Stimulated activated CD8-positive, alpha-beta memory T cell treated with anti-CD3 and anti-CD28 coated beads, Interleukin-15, amount 100 ng/mL, for 24 hours (primary cell): ENCODE data around the gene MAP7.

Experiments used
- DNase-seq: peaks from one replicate; pipeline ENCODE4 v3.0.0-alpha.2; 2020; ENCODE audit warnings: low read depth

Gene MAP7

DNA sequence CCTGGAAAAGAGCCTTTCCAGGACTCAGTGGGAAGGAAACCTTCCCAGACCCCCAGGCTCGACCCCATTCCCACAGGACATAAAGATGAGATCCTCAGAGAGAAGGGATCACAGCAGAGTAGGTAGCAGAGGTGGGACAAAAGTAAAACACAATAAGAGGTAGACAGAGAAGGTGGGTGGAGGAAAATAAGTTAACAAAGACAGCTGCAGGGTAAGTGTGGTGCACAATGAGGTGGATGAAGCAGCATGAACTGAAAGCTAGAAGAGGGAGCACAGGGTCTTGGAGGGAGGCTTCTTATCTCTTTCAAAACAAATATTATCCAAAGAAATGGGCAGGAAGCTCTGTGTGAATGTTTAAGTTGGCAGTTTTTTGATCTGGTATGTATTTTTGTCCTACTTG is 14.0 kb upstream of the MAP7 start:
- no peak for DNase-seq

DNA sequence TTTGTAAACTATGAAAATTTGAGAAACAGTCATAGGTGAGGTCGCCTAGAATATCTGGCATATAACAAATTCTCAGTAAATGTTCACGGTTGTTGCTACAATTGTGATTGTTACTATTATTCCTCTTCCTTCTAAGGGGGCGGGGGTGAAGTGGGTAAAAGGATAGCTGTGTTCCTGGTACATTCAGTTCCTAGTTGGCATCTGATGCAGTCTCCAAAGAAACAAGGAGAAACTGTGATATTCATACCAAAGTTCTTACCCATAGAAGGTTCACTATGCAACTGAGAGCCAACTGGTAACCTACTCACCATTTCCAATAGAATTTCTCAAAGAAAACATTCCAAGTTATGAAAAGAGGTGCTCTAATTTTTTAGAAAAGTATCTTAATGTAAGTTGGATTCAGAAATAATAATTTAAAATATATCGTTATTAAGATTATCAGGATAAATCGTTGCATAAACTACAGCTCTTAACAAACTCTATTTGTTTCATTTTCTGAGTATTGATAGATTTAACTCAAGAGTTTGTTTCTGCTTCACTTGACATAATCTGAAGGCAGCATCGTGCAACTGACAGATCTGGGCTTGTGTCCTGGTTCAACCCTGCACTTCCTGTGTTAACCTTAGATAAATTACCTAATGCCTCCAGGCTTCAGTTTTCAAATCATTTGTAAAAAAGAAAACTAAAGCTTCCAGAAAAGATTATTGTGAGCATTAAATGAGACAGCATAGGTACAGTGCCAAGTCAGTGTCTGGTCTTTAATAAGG is 13.3 kb upstream of the MAP7 start:
- no peak for DNase-seq

DNA sequence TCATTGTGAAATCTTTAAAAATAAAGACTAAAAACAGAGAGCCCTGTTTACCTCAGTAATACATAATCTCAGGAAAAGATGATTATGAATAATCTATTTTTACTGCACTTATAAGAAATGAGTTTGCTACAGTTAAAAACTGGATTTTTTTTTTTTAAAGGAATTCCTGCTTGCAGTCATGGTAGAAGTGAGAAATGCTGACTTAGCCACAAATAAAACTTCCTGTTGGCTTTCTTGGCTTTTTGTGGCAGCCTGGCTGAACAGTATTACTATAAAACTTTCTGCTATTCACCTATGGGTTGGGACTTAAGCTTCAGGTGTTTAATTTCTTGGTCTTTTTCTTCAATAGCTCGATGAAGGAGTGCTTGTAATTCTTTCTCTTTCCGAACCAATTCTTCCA is 12.0 kb upstream of the MAP7 start:
- no peak for DNase-seq

DNA sequence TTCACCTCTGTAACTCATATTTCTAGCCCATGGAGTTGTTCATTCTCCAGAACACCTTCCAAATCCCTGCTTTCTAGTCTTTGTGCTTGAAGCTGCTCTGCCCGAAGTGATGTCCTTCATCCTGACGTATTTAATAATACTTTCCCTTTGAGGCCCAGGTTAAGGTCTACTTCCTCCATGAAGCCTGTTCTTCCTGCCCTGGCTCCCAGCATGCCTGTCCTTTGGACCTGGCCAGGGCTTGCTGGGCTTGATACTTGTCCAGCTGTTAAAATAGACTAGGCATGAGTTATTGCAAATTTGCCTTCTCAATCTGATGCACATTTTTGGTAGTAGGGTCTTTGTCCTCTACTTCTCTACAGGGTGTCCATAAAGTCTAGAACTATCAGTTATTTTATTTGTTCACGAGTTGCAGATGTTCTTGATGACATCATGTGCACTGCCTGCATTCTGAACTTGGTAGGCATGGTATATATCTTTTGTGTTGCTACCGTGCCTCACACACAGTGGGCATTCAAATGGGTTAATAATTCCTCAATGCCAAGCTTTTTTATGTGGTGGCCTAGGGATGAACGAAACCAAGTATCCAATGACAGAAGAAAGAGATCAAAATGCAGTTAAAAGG is 3.1 kb upstream of the MAP7 start:
- DNase-seq: no peak

DNA sequence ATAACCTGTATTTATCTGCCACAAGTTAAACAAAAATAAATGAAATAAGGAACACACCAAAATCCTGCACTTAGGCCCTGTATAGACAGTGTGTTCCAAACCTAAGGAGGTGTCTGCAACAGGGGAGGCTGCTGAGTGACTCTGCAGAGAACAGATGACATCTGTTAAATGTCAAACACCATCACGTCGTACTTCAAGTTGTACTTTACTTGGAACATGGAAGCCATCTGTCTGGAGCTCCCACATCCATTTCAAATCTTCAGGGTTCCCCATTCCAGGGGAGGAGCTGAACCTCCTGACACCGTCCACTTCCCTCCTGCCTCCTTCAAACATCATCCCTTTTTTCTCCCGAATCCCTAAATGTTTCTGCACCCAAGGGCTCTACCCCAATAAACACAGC is 1.8 kb upstream of the MAP7 start:
- DNase-seq: no peak

DNA sequence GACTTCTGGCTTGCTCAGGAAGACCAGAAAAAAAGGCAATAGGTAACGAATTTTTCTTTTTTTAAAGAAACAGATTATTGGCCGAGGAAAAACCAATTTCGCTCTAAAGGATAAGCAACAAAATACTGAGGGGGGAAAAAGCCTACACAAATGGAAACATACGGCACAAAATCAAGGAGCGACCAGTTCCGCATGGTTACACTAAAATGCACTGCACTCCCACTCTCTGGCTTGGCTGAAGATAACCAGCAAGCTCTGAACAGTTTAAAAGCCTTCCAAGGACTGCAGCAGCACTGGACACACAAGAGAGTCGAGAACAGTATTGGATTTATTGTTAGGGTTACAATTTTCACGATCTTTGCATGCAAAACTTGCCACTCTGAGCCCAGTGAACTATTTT is 881 bp upstream of the MAP7 start:
- no peak for DNase-seq

DNA sequence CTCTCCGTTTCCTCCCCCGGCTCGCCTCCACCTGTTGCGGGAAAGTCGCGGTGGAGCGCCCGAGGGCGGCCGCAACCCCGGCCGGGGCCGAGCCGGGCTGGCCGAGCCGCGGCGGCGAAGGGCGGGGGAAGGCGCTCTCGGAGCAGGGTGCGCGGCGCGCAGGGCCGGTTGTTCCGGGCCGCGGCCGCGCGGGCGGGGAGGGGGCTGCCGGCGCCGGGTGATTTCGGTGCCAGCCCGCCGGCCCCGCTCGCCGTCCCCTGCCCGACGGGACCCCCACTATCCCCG is 235 bp downstream of the MAP7 start:
- peak; percentile 3 for DNase-seq

DNA sequence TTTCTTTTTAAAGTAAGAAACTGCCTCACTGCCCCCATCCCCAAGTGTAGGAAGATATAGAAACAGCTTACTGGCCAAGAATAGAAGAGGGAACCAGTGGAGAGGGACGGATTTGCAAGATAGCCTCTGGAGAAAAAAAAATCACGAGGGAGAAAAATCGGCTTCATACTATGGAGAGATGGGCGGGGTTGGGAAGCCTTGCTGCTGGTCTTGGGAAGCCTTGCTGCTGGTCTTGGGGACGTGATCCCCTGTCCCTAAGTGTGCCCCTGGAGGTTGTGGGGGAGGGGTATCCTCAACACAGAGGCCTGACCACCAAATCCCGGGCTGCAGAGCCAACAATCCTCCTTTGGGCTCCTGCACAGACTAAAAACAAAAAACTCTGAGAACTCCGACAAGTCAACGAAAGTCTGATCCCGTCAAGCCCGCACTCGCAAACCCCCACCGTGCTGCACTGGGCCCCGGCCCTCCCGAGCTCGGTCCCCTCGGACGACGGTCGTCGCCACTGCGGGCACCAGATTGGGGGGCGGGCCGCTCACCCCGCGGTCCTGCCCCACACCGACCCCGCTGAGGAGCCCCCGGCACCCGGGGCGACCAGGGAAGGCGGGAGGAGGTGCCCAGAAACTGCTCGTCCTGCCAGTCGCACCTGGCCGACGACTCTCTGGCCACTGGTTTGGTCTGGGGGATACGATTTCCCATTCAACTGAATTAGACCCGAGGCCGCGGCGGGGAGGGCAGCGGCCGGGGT is 750 bp downstream of the MAP7 start:
- no peak for DNase-seq

DNA sequence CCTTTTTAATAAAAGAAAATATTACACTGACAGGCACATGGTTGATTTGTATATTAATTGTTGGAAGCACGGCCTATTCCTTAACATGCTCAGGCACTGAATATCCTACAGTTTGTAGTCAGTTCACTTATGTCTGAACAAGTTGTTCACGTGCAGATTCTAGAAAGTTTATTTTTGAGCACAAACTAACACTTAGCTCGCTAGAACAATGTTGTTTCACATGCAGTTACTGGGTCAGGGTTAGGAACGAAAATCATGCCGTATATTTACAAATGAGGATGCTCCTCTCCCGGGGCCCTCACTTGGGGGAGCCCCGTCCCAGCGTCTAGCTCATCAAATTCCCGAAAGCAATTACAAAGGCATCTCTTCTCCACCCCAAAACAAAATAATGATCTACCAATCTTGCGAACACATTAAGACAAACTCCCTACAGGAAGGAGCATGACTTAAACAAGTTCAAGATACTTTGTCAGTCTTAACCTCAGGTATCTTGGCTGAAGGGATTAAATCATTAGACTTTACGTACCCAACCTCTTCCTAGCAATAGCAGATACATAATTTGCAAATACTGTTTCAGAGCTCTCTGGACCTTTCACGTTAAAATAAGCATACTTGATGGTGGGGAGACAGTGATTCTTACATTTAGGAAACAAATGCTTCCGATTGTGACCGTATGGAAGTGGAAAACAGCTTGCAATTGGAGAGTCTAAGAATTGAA is 1.5 kb downstream of the MAP7 start:
- DNase-seq: no peak

DNA sequence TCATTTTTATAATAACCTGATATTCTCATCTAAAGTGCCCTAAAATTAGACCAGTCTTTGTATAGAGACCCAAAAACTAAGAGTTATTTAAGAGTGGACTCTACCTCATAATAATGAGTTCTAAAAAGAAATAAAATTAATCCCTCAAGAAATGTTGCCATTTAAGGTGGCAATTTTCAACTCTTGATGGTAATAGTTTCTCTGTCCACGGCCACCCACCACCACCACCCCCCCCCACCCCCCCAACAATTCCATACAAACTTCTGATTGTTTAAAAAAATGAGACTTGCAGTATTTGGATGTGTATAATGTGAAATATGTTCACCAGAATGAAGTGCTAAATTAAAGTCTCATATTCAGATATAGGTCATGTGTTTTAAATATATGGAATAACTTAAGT is 2.4 kb downstream of the MAP7 start:
- no peak for DNase-seq

DNA sequence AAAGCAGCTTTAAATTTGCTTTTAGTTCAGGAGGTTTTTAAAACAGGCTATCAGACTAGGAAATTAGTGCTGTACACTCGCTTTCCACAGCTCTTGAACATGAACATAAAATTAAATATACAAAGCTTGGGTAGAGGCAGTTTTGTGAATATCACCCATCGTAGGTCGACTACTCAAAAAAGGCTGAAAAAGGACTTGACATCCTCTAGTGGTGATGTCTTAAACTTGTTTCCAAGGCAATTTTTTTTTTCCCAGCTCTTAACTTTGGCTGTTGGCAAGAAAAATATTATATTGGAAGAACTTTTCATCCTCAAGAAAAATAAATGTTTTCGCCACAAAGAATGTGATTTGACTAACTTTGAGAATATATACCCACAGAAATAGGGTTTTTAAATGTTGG is 2.9 kb downstream of the MAP7 start:
- no peak for DNase-seq

DNA sequence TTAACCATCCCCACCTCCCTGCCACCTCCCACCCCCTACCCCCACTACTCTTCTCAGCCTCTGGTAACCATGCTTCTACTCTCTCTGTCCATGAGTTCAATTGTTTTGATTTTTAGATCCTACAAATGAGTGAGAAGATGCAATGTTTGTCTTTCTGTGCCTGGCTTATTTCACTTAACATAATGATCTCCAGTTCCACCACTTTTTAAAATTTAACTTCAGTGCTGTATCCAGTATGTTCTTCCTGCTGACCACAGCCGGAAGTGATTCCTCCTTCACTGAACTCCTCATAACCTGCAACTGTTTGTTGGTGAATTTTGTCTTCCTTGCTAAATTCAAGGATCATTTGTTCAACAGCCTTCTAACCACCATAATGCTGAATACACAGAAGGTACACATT is 3.9 kb downstream of the MAP7 start:
- DNase-seq: no peak

DNA sequence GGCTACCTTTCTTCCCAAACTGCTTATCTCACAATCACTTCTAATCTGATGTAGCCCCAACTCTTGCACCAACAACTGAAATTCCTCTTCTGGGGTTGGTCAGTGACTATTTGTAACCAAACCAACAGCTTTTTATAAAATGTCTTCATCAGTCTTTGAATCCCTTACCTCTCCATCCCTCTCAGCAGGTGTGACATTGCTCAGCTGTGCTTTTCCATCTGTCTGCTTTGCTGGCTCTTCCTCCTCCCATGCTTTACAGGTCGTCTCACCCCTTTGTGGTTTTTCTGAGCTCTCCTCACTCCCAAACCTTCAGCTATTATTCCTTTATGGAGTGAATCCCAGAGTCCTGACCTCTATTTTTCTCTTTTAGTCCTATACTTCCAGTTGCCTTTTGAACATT is 5.9 kb downstream of the MAP7 start:
- DNase-seq: no peak

DNA sequence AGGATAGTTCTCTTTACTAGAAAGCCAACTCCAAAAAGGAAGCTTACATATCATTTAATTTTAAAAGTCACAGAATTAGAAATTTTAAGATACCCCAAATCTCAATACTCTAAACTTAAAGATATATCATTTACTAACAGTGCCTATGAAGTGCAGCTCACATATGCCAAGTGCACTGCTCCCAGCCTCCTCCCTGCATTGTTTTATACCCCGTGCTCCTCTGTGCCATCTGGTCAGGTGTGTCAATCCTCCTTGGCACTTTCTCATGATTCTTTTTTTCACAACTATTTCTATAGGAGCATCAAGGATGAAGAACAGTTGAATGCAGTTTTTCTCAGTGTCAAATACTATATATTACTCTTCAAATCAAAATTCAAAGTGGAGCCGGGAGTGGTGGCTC is 8.8 kb downstream of the MAP7 start:
- no peak for DNase-seq

DNA sequence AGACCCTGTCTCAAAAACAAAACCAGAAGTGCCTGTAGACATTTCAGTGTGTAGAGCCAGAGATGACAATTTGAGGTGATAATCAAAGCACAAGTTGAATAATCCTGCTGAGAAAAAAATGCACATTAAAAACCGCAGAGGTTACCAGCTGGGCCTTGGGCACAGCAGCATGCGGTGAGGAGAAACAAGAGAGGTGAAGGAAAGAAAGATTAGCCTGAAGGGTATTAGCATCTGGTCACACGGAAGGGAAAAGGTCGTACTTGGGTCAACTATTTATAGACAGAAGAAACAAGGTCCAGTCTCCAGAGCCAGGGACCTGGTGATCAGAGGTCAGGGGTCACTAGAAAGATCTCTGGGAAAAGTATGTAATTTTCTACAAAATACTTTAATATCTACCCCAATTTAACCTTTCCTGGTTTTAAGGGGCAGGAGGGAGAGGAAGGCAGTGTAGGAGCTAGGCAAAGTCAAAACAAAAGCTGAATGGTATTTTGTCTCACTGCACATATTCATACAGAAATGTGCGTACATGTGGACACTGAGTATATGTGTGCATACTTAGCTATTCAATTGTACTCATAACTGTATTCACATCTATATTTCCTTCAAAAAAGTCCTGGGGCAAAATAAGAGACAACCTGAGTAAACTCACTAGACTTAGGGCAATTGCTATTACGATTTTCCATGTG is 10.1 kb downstream of the MAP7 start:
- DNase-seq: no peak

DNA sequence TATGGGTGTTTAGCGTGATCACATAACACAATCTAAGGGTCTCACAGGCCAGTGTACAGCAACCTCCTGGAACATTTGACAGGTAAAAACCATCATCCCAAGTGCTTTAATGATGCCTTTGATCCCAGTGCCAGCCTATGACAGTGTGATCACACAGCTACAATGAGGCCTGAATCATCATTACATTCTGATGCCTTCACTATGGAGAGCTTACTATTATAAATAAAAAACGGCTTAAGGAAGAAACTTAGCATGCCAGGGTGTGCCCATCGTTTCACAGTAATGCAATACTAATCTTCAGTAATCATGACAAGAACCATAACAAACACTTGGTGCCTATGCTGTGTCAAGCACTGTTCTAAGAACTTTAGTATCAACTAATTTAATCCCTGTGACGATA is 11.4 kb downstream of the MAP7 start:
- DNase-seq: no peak

DNA sequence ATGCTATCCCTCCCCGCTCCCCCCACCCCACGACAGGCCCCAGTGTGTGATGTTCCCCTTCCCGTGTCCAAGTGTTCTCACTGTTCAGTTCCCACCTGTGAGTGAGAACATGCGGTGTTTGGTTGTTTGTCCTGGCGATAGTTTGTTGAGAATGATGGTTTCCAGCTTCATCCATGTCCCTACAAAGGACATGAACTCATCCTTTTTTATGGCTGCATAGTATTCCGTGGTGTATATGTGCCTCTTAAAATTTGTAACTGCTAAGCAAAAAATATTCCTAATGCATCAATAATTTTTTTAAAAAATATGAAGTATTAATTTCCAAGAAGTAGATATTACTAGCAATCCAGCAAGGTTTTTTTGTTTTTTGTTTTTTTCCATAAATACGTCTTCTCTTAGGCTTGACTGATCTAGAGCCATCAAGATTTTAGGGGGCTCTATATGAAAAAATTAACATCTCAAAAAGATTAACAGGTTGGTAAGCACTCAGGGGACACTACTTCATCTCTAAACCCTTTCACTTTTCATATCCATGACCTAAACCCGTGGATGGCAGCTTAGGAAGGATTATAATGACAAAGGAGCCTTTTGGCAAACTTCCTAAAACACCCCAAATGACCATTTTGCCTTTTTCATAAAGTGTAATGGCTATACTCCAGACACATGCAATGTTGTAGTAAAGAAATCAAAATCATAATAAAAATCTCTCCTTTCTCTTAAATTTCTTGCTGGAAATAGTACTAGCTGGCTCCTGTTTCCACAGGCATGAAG is 14.2 kb downstream of the MAP7 start:
- DNase-seq: no peak

DNA sequence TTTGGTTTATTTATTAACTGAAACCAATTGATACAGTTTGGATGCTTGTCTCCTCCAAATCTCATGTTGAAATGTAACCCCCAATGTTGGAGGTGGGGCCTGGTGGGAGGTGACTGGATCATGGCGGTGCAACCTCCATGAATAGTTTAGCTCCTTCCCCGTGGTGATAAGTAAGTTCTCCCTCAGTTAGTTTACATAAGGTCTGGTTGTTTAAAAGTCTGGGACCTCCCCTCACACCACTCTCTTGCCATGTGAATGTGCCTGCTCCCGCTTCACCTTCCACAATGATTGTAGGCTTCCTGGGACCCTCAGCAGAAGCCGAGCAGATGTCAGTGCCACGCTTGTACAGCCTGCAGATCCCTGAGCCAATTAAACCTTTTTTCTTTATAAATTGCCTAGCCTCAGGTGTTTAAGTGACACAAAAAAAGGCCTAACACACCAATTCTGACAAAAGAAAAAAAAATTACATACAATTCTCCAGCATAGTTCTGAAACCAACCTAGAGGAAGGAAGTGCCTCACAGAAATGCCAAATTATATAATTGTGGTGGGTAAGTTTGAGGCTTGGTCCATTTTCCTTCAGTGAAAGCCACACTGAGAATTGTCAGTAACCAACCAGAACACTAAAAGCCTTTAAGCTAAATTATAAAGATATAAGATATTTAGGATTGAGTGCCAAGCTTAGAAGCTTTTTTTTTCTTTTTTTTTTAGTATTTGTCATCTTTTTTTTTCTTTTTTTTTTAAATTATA is 15.0 kb downstream of the MAP7 start:
- no peak for DNase-seq

DNA sequence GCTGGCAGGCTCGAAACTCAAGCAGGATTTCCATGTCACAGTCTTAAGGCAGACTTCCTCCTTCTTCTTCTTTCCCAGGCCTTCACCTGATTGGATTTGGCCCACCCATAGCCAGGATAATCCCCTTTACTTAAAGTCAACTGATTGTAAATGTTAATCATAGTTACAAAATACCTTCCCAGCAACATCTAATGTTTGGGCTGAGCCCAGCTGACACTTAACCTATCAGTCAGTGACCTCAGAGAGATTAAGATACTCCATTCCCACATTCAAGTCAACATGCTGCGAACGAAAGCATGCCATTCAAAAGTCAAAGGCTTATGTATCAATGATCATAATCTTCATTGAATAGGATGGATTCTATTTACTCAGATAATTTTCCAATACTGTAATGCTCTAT is 16.0 kb downstream of the MAP7 start:
- no peak for DNase-seq

DNA sequence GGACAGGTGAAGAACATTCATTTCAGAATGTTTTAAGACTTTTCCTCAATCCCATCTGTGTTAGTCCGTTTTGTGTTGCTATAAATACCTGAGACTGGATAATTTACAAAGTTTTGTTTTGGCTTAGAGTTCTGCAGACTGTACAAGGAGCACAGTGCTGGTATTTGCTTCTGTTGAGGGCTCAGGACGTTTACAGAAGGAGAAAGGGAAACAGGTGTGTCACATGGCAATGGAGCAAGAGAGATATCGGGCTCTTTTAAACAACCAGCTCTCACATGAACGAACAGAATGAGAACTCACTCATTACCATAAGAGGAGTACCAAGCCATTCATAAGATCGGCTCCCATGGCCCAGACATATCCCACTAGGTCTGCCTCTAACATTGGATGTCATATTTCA is 16.7 kb downstream of the MAP7 start:
- DNase-seq: no peak

DNA sequence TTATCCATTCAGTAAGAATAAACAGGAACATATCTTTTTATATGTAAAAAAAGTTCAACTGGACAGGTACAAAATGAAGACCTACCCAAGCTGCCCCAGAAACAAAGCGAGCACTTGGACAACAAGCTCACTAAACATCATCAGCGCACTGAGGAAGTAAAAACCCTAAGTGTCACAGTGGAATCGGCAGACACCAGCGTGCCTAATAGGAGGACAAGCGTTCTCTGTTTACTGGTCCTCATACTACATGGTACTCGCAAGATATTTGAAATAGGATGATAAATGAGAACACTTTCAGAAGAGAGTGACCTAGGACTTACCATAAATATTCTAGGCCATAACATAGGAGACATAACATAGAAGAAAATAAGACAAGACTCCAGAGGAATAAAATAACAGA is 18.2 kb downstream of the MAP7 start:
- DNase-seq: no peak
